GM12878 (cell line): ENCODE measurements around the gene CSNK1G1. TPM values are rescaled to one million over a fixed set of nuclear protein-coding genes. Genes with fewer than 3 reads are reported as not detected.

ENCODE experiments used
- ATF3 ChIP-seq: IDR thresholded peaks from 2 replicates; pipeline ENCODE4 v1.6.1; 2011; ENCODE audit warnings: low read depth, mild to moderate bottlenecking, low read length, moderate library complexity, borderline replicate concordance; ENCODE audit errors: extremely low read depth
- ATF7 ChIP-seq: fragments of 450-650 bp; IDR thresholded peaks from 2 replicates; pipeline ENCODE4 v1.6.1; 2016; ENCODE audit warnings: low read depth, mild to moderate bottlenecking
- BACH1 ChIP-seq: fragments of 450-650 bp; IDR thresholded peaks from 2 replicates; pipeline ENCODE4 v1.6.1; 2017; ENCODE audit warnings: mild to moderate bottlenecking, borderline replicate concordance
- BCLAF1 ChIP-seq: fragments of 450-650 bp; IDR thresholded peaks from 2 replicates; pipeline ENCODE4 v1.6.1; 2017; ENCODE audit warnings: antibody characterized with exemption, mild to moderate bottlenecking, moderate library complexity
- CEBPZ ChIP-seq: fragments of 150-350 bp; IDR thresholded peaks from 2 replicates; pipeline ENCODE4 v1.6.1; 2016; ENCODE audit warnings: low read depth, low read length
- CHD4 ChIP-seq: fragments of 200-600 bp; sonication (generic); IDR thresholded peaks from 2 replicates; pipeline ENCODE4 v1.6.1; 2016; ENCODE audit warnings: mild to moderate bottlenecking
- CREB1 ChIP-seq: IDR thresholded peaks from 2 replicates; pipeline ENCODE4 v1.6.1; 2012; ENCODE audit warnings: low read depth, mild to moderate bottlenecking, inconsistent platforms
- EED ChIP-seq: sonication (generic); IDR thresholded peaks from 2 replicates; pipeline ENCODE4 v1.6.1; 2016; ENCODE audit warnings: antibody characterized with exemption, low read depth
- ESRRA ChIP-seq: IDR thresholded peaks from 2 replicates; pipeline ENCODE4 v1.6.1; 2012; ENCODE audit warnings: mild to moderate bottlenecking, low read length, improper control_type of control experiment
- FOXK2 ChIP-seq: fragments of 450-650 bp; IDR thresholded peaks from 2 replicates; pipeline ENCODE4 v1.6.1; 2017; ENCODE audit warnings: mild to moderate bottlenecking, moderate library complexity
- HDAC6 ChIP-seq: fragments of 200-600 bp; sonication (generic); IDR thresholded peaks from one replicate; pipeline ENCODE4 v1.8.0; 2017; ENCODE audit warnings: antibody characterized with exemption; ENCODE audit not compliant: unreplicated experiment
- KLF5 ChIP-seq: fragments of 450-650 bp; IDR thresholded peaks from 2 replicates; pipeline ENCODE4 v1.6.1; 2014; ENCODE audit warnings: mild to moderate bottlenecking; ENCODE audit not compliant: partially characterized antibody
- LARP7 ChIP-seq: fragments of 450-650 bp; IDR thresholded peaks from 2 replicates; pipeline ENCODE4 v1.6.1; 2017; ENCODE audit warnings: mild to moderate bottlenecking
- MAX ChIP-seq: IDR thresholded peaks from 2 replicates; pipeline ENCODE4 v1.6.1; 2012; ENCODE audit warnings: low read depth, low read length, improper control_type of control experiment
- MTA2 ChIP-seq: fragments of 450-650 bp; IDR thresholded peaks from 2 replicates; pipeline ENCODE4 v1.6.1; 2016; ENCODE audit warnings: low read depth, mild to moderate bottlenecking, moderate library complexity
- MYC ChIP-seq: IDR thresholded peaks from 2 replicates; pipeline ENCODE4 v1.6.1; 2011; ENCODE audit warnings: mild to moderate bottlenecking, low read length, moderate library complexity, inconsistent platforms; ENCODE audit not compliant: insufficient read depth, insufficient replicate concordance, insufficient read length, severe bottlenecking
- POU2F2 ChIP-seq: IDR thresholded peaks from 3 replicates; pipeline ENCODE4 v1.6.1; 2011; ENCODE audit warnings: low read depth, mild to moderate bottlenecking, low read length, borderline replicate concordance
- RAD51 ChIP-seq: fragments of 450-650 bp; IDR thresholded peaks from 2 replicates; pipeline ENCODE4 v1.6.1; 2016; ENCODE audit warnings: moderate library complexity, mild to moderate bottlenecking, inconsistent platforms
- RELA ChIP-seq: fragments of 450-650 bp; IDR thresholded peaks from 2 replicates; pipeline ENCODE4 v1.8.0; 2014; ENCODE audit warnings: borderline replicate concordance; ENCODE audit not compliant: partially characterized antibody
- RFX5 ChIP-seq: IDR thresholded peaks from 2 replicates; pipeline ENCODE4 v1.6.1; 2011; ENCODE audit warnings: low read depth, low read length, improper control_type of control experiment
- RUNX3 ChIP-seq: IDR thresholded peaks from 2 replicates; pipeline ENCODE4 v1.6.1; 2012; ENCODE audit warnings: low read length, inconsistent platforms
- SMARCA5 ChIP-seq: fragments of 450-650 bp; IDR thresholded peaks from 2 replicates; pipeline ENCODE4 v1.6.1; 2017; ENCODE audit warnings: mild to moderate bottlenecking
- SREBF2 ChIP-seq: IDR thresholded peaks from 2 replicates; pipeline ENCODE4 v1.6.1; 2012; ENCODE audit warnings: mild to moderate bottlenecking, low read length
- STAT3 ChIP-seq: IDR thresholded peaks from 2 replicates; pipeline ENCODE4 v1.6.1; 2011; ENCODE audit warnings: low read depth, low read length, improper control_type of control experiment
- SUZ12 ChIP-seq: fragments of 200-600 bp; sonication (generic); IDR thresholded peaks from one replicate; pipeline ENCODE4 v1.6.1; 2018; ENCODE audit warnings: antibody characterized with exemption, mild to moderate bottlenecking; ENCODE audit not compliant: unreplicated experiment
- YBX1 ChIP-seq: fragments of 450-650 bp; IDR thresholded peaks from 2 replicates; pipeline ENCODE4 v1.6.1; 2016; ENCODE audit warnings: antibody characterized with exemption
- ZNF217 ChIP-seq: fragments of 450-650 bp; IDR thresholded peaks from 2 replicates; pipeline ENCODE4 v1.6.1; 2017; ENCODE audit warnings: antibody characterized with exemption, mild to moderate bottlenecking
- ZNF622 ChIP-seq: fragments of 450-650 bp; IDR thresholded peaks from 2 replicates; pipeline ENCODE4 v1.6.1; 2017; ENCODE audit warnings: mild to moderate bottlenecking, inconsistent platforms
- polyA plus RNA-seq, 11 experiments: library from polyadenylated mRNA; depleted of rRNA in 4 of 11; unstranded in 6 of 11; stranded (reverse) in 5 of 11; fragments of >200 nt; fragmentation: Nextera tagmentation in 4 of 11; fragmentation: Illumina TruSeq in 1 of 11; extraction: Ambion mirVana in 4 of 11; extraction: Trizol in 1 of 11; gene quantifications; 1 replicate in 1 of 11; 2 replicates in 10 of 11; pipeline versions ENCODE4 v1.2.1 to v1.2.3, GENCODE V29; 2011 to 2016; ENCODE audit warnings: inconsistent platforms in 2 of 11, missing spikeins in 2 of 11, low read depth in 1 of 11
- total RNA-seq, 4 experiments: library from RNA; depleted of rRNA in 3 of 4; stranded (reverse); fragments of >200 nt in 3 of 4; fragmentation: Illumina TruSeq in 1 of 4; extraction: Trizol in 1 of 4; gene quantifications; 2 replicates each; pipeline versions ENCODE4 v1.2.1 to v1.2.3, GENCODE V29; 2013 to 2021

The CSNK1G1 gene
- total and polyA plus RNA-seq, 10 of the 15 experiments (the other 5 are each of a cell fraction or from before 2014, with no cell fraction given) = 6.1 to 23.4 (median 15.3) TPM

- TF ChIP-seq CEBPZ (no peak), SMARCA5 (no peak), ZNF622 (no peak), SREBF2 (no peak), RAD51 (no peak), ATF3 (no peak), BACH1 (peak; percentile 84; the same call in 1 of the 2 replicates), ESRRA (no peak), POU2F2 (peak; percentile 49; the same call in 1 of the 3 replicates), MTA2 (peak; percentile 99), KLF5 (no peak), CREB1 (no peak), HDAC6 (no peak), MAX (no peak; the same call in 1 of the 2 replicates), STAT3 (peak; percentile 82; the same call in 1 of the 2 replicates), BCLAF1 (no peak), CHD4 (no peak), RUNX3 (peak; percentile 60), RFX5 (no peak), RELA (no peak), MYC (no peak), ZNF217 (no peak), ATF7 (peak; percentile 94), EED (no peak), FOXK2 (no peak; the same call in 1 of the 2 replicates), SUZ12 (no peak), YBX1 (no peak), LARP7 (no peak)
Measured at GRCh38 chr15:64247906-64248541, 107.9 kb downstream of the CSNK1G1 start (continued).
